Stimulated activated CD4-positive, alpha-beta T cell treated with anti-CD3 and anti-CD28 coated beads, Interleukin-12 subunit alpha, Interleukin-12 subunit beta, amount 100 ng/mL, for 24 hours (primary cell): ENCODE data around the gene GGT7.
"Not testable (repeated sequence)": the region's sequence is repeated elsewhere in the genome, so short reads cannot be mapped to it uniquely, and the experiment has no call there.

ENCODE experiments used
- DNase-seq, 2 experiments: peaks; one replicate each; pipeline ENCODE4 v3.0.0-alpha.2; 2020; ENCODE audit warnings: low read depth in 2 of 2

GGT7 gene

DNA sequence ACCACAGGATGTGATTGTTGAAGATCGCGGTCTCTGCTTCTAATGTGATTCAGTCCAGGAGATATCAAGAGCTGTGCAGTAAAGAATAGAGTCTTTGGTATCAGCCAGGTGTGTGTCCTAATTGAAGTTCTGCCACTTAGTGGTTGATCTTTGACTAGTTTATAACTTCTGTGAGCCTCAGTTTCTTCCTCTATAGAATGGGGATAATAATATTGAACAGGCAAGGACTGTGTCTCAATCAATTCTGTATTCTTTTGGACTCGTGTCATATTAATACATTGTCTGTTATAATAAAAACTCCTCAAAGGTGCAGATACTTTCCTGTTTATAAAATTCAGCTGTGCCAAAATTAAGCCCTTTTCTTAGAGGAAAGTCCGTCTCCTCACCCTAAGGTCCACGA is 24.1 kb downstream of the GGT7 start:
- DNase-seq, result no peak

DNA sequence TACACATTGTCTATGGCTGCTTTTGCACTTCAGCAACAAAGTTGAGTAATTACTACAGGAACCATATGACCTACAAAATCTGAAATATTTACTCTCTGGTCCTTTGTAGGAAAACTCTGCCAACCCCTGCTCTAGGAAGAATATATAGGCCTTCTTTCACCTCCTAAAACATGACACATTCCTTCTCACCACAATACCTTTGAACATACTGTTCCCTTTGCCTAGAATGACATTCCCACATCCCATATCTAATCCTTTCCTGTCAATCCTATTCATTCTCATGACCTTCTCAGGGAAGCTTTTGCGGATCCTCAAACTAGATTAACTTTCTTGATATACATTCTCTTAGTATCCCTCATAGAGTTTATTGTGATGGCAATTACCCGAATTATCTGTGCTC is 29.2 kb downstream of the GGT7 start:
- no peak for DNase-seq

DNA sequence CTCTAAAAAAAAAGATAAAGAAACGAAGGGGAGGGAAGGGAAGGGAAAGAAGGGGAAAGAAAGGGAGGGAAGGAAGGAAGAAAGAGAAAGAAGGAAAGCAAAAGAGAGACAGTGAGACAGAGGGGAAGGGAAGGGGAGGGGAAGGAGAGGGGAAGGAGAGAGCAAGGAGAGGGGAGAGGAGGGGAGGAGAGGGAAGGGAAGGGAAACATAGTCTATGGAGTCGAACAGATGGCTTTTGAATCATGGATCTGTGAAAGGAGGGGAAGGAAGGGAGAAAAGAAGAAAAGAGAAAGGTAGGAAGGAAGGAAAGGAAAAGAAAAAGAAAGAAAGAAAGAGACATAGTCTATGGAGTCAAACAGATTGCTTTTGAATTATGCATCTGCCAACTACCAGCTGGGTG is 30.5 kb downstream of the GGT7 start:
- DNase-seq, result no peak

- DNase-seq, result no peak
Measured at GRCh38 chr20:34834459-34834893, 38.2 kb downstream of the GGT7 start.

GRCh38 chr20:34831936-34832335 is 40.7 kb downstream of the GGT7 start:
- no peak for DNase-seq

GRCh38 chr20:34829191-34829590 is 43.5 kb downstream of the GGT7 start:
- DNase-seq, result no peak

DNA sequence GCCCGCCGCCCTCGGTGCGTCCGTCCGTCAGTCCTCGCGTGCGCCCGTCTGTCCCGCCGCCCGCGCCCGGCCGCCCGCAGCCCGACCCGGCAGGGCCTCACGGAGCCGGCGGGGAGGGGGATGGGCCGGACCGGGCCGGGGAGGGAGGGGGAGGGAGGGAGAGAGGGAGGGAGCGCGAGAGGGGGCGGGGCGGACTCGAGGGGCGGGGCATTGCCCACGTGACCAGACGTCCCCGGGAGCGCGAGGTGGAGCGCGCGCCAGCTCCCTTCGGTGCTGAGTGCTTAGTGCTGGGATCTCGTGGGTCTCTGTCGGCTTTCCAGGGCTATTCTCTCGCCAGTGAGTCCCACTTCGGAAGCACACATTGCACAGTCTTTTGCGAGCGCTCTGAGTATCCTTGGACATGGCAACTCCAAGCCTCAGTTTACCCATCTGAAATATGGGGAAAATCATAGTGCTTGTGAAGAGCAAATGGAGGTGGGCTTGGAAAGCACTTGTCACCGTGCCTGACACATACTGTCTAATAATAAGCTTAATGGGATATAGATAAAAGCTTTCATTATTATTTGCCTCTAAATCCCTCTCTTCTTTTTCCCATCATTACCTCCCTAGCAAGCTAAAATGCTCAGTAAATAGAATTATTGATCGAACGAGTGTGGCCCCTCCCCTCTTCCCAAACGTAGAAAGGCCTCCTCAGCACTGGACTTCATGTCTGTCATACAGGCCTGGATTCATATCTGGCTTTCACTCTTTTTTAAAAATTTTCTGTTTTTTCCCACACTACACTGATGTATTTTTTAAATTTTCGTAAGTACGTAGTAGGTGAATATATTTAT is 46.9 kb downstream of the GGT7 start, which contains the start of gene NCOA6:
Gene NCOA6, minus strand, starts transcription at position 122 of the 833 bp plus-strand sequence. CDS start 43,296 bp downstream, outside the sequence.
- peak; percentile 72 to 84 for DNase-seq

DNA sequence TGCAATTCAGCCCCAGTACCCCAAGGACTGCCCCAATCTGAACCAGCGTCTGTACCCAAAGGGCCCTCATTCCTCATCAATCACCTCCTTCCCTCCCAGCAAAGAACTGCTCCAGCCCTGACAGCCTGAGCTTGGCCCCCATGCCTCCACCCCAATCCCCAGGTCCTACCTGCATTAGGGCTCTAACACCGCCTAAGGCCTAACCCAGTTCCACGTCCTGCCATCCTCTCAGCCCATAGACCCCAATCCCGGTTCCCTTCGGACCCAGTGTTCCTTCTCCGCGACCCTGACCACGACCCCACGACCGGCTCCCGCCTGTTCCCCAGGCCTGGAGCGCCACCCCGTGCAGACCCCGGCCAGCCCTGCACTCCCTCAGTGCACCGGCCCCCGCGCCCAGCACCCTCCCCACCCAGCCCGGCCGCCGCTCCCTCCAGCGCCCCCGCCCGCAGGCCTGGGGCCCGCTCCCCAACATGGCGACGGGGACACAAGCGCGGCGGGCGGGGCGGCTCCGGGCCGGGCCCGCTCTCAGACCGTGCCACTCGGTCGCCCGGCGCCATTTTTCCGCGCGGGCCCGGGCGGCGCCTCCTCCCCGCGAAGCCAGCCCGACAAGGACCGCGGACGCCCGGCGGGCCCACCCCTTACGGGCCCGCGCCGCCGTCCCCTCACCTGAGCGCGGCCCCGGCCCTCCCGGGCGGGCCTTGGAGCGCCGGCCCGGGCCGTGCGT is 47.7 kb downstream of the GGT7 start:
- DNase-seq, result peak; percentile 29 to 50

DNA sequence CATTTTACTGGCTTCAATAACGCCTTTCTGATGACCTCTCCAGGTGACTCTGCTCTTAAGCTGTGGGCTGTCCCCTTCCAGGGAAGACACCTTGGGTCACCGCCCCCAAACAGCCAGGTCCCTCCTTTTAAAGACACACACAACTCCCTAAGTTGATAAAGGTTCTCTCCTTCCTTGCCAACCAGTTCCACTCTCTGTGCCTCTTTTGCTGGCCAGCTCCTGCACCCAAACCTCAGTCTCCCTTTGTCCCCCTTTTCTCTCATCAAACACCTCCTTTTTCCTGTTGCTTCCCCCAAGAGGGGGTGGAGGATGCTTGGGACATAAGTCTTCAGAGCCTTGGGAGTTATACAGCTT is 48.2 kb downstream of the GGT7 start:
- peak; percentile 54 to 76 for DNase-seq

- no peak for DNase-seq
Measured at GRCh38 chr20:34824026-34824425, 48.6 kb downstream of the GGT7 start.

- no peak for DNase-seq
Measured at GRCh38 chr20:34820805-34821578, 51.7 kb downstream of the GGT7 start.

DNA sequence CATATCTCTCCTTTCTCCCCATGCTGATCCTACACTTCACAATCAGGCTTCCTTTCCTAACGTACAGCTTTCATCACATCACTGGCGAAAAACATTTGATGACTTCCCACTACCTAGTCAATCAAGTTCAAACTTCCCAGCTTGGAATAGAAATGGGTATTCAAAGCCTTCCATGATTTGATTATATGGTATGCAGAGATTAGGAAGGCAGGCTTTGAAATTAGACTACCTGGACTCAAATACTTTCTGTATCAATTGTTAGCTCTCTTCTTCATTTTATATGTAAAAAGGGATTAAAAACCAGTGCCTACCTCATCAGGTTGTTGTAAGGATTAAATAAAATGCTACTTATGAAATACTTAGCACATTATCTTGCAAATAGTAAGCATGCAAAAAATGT is 54.9 kb downstream of the GGT7 start:
- DNase-seq, result no peak

DNA sequence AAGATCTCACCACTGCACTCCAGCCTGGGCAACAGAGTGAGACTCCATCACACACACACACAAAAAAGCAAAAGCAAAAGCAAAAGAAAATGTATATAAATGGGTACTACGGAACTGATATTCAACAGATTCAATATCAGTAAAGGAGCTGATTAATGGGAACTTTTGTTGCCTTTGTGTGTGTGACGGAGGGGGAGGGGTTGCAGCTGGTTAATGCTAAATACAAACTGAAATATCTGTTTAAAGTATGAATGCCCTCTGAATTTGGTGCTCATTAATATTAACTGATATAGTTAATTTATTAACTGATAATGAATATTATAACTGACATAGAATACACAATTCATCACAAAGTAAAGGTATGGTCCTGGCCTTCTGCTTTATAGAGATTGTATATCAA is 55.6 kb downstream of the GGT7 start:
- no peak for DNase-seq

GRCh38 chr20:34815636-34816035 is 57.0 kb downstream of the GGT7 start:
- DNase-seq, result no peak

DNA sequence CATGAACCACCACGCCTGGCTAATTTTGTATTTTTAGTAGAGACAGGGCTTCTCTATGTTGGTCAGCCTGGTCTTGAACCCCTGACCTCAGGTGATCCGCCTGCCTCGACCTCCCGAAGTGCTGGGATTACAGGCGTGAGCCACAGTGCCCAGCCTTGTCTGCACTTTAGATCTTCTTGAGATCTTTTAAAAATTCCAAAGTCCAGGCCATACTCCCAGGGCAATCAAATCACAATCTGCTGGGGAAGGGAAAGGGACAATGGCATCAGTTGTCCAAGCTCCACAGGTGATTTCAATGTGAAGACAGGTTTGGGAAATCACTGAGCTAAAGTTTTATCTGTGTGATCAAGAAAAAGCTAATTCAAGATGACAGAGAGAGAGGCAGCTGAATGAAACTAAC is 64.1 kb downstream of the GGT7 start:
- DNase-seq, result no peak

DNA sequence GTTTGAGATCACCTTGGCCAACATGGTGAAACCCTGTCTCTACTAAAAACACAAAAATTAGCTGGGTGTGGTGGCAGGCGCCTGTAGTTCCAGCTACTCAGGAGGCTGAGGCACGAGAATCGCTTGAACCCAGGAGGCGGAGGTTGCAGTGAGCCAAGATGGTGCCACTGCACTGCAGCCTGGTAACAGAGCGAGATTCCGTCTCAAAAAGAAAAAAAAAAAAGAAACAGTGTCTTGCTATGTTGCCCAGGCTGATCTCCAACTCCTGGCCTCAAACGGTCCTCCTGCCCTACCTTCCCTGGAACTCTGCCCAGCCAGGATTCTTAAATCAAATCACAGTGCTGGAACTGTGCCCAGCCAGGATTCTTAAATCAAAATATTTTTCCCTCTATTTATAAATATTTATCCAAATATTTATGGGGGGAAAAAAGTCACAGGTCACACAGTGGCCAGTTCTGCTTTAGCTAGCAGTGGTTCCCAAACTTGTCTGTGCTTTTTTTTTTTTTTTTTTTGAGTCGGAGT is 64.7 kb downstream of the GGT7 start:
- DNase-seq, result not testable (repeated sequence)

DNA sequence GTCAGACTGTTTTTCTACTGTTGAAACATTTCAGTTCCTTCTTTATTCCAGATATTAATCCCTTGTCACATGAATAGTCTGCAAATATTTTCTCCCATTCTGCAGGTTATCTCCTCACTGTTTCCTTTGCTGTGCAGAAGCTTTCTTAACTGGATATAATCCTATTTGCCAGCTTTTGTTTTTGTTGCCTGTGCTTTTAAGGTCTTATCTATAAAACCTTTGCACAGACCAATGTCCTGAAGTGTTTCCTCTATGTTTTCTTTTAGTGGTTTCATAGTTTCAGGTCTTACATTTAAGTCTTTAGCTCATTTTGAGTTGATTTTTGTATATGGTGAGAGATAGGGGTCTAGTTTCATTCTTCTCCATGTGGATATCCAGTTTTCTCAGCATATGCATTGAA is 66.4 kb downstream of the GGT7 start:
- DNase-seq, result no peak

- DNase-seq, result no peak
Measured at GRCh38 chr20:34798871-34799270, 73.8 kb downstream of the GGT7 start.

GRCh38 chr20:34798328-34798727 is 74.3 kb downstream of the GGT7 start:
- DNase-seq, result no peak

- no peak for DNase-seq
Measured at GRCh38 chr20:34797012-34797995, 75.4 kb downstream of the GGT7 start.
